HepG2 (cell line): ENCODE measurements around the gene SH3PXD2A. TPM values are rescaled to one million over a fixed set of nuclear protein-coding genes. Genes with fewer than 3 reads are reported as not detected.

Experiments
- CENPT ChIP-seq: sonication (generic); formaldehyde crosslinking; IDR thresholded peaks from 2 replicates; pipeline ENCODE4 v1.8.0; 2022; ENCODE audit warnings: low read depth, mild to moderate bottlenecking, moderate library complexity, missing genetic modification reagents
- GATA4 ChIP-seq: sonication (generic); IDR thresholded peaks from 2 replicates; pipeline ENCODE4 v1.6.1; 2016; ENCODE audit warnings: antibody characterized with exemption, low read depth, borderline replicate concordance
- HNRNPL ChIP-seq: fragments of 200-400 bp; formaldehyde crosslinking; IDR thresholded peaks from 2 replicates; pipeline ENCODE4 v1.6.1; 2017; ENCODE audit warnings: mild to moderate bottlenecking, low read depth, low read length
- SOX13 ChIP-seq, 3 experiments: fragments of 450-650 bp in 1 of 3; sonication (generic) in 1 of 3; formaldehyde crosslinking in 1 of 3; IDR thresholded peaks in 2 of 3; conservative IDR thresholded peaks in 1 of 3; 2 replicates each; pipeline versions ENCODE4 v1.5.0 to v1.6.1; 2016 to 2020; ENCODE audit warnings: antibody characterized with exemption in 1 of 3, mild to moderate bottlenecking in 1 of 3, missing compliant biosample characterization in 1 of 3, missing genetic modification reagents in 1 of 3, moderate library complexity in 1 of 3
- THAP9 ChIP-seq: sonication (generic); formaldehyde crosslinking; IDR thresholded peaks from 2 replicates; pipeline ENCODE4; 2020; ENCODE audit warnings: missing genetic modification reagents, mild to moderate bottlenecking, borderline replicate concordance
- ZBTB4 ChIP-seq: sonication (generic); formaldehyde crosslinking; IDR thresholded peaks from 2 replicates; pipeline ENCODE4 v1.4.0; 2020; ENCODE audit warnings: missing genetic modification reagents, mild to moderate bottlenecking, borderline replicate concordance
- ZBTB7B ChIP-seq: sonication (generic); formaldehyde crosslinking; IDR thresholded peaks from 2 replicates; pipeline ENCODE4 v1.4.0; 2020; ENCODE audit warnings: missing genetic modification reagents
- ZIK1 ChIP-seq: sonication (generic); formaldehyde crosslinking; IDR thresholded peaks from 2 replicates; pipeline ENCODE4 v1.5.0; 2020; ENCODE audit warnings: mild to moderate bottlenecking, low read depth, missing genetic modification reagents, borderline replicate concordance
- ZNF224 ChIP-seq: sonication (generic); formaldehyde crosslinking; IDR thresholded peaks from 2 replicates; pipeline ENCODE4 v1.5.0; 2020; ENCODE audit warnings: mild to moderate bottlenecking, missing genetic modification reagents
- ZNF674 ChIP-seq: sonication (generic); formaldehyde crosslinking; IDR thresholded peaks from 2 replicates; pipeline ENCODE4 v1.5.0; 2020; ENCODE audit warnings: low read depth, mild to moderate bottlenecking, missing genetic modification reagents
- ZNF687 ChIP-seq: sonication (generic); formaldehyde crosslinking; IDR thresholded peaks from 2 replicates; pipeline ENCODE4 v1.5.1; 2020; ENCODE audit warnings: mild to moderate bottlenecking, missing genetic modification reagents, moderate library complexity
- ZNF775 ChIP-seq: sonication (generic); formaldehyde crosslinking; IDR thresholded peaks from 2 replicates; pipeline ENCODE4 v1.4.0; 2020; ENCODE audit warnings: missing genetic modification reagents, mild to moderate bottlenecking, moderate library complexity, borderline replicate concordance
- polyA plus RNA-seq, 8 experiments: library from polyadenylated mRNA; depleted of rRNA in 3 of 8; stranded (reverse) in 7 of 8; unstranded in 1 of 8; fragments of >200 nt; fragmentation: Illumina TruSeq in 4 of 8; extraction: Trizol in 4 of 8; gene quantifications; 2 replicates each; pipeline versions ENCODE4 v1.2.1 to v1.2.3, GENCODE V29; 2011 to 2016; ENCODE audit warnings: low read depth in 4 of 8, missing spikeins in 1 of 8, mixed read lengths in 1 of 8; ENCODE audit not compliant: insufficient read depth in 1 of 8
- total RNA-seq, 5 experiments: library from RNA; depleted of rRNA; stranded (reverse); fragments of >200 nt; fragmentation: Illumina TruSeq; extraction: Trizol; gene quantifications; 2 replicates each; pipeline ENCODE4 v1.2.3, GENCODE V29; 2016; ENCODE audit warnings: low read depth in 1 of 5
- TF ChIP-seq, protein P1 (sequence below): sonication (generic); formaldehyde crosslinking; IDR thresholded peaks from 2 replicates; pipeline ENCODE4 v1.4.0; 2020; ENCODE audit warnings: low read depth, mild to moderate bottlenecking, missing genetic modification reagents
- TF ChIP-seq, protein P2 (sequence below): sonication (generic); formaldehyde crosslinking; IDR thresholded peaks from 2 replicates; pipeline ENCODE4 v1.8.0; 2022; ENCODE audit warnings: missing genetic modification reagents, low read depth, mild to moderate bottlenecking, borderline replicate concordance

Gene SH3PXD2A
- total and polyA plus RNA-seq, 2 of the 13 experiments (the other 11 are each of a cell fraction or from before 2014, with no cell fraction given): 11.1 to 11.3 TPM

- TF ChIP-seq ZNF687 (CRISPR knock-in tag) (peak; percentile 88), SOX13 (IDR thresholded peaks at IDR 0.05) (no peak), SOX13 (CRISPR knock-in tag; conservative IDR thresholded peaks at IDR 0.05 in 1 of 2, IDR thresholded peaks at IDR 0.05 in 1 of 2) (peak in 1 of 2 experiments; percentile 87; a peak in 2 of 4 replicates), CENPT (no peak), THAP9 (CRISPR knock-in tag) (no peak), GATA4 (0 out of 2 replicates have a peak, but pooled peaks have one; percentile 16), ZNF674 (CRISPR knock-in tag) (no peak), ZIK1 (CRISPR knock-in tag) (no peak), ZBTB4 (no peak), ZNF775 (CRISPR knock-in tag) (no peak), HNRNPL (peak; percentile 87; the same call in 1 of the 2 replicates), ZNF224 (CRISPR knock-in tag) (no peak), ZBTB7B (CRISPR knock-in tag) (peak; percentile 52; the same call in 1 of the 2 replicates)
- TF ChIP-seq, protein P1, sequence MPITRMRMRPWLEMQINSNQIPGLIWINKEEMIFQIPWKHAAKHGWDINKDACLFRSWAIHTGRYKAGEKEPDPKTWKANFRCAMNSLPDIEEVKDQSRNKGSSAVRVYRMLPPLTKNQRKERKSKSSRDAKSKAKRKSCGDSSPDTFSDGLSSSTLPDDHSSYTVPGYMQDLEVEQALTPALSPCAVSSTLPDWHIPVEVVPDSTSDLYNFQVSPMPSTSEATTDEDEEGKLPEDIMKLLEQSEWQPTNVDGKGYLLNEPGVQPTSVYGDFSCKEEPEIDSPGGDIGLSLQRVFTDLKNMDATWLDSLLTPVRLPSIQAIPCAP (CRISPR knock-in tag): no peak
- TF ChIP-seq, protein P2, sequence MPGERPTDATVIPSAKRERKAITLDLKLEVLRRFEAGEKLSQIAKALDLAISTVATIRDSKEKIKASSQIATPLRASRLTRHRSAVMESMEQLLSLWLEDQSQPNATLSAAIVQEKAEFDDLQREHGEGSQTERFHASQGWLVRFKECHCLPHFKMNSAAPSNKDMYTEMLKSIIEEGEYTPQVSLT (CRISPR knock-in tag): no peak
These were observed 138.9 kb downstream of the SH3PXD2A start (continued) for GRCh38 chr10:103716206-103717160.
